ENCODE data around the gene UQCC3. TPM values are rescaled to one million over a fixed set of nuclear protein-coding genes. Genes with fewer than 3 reads are reported as not detected.

The UQCC3 gene
- polyA plus RNA-seq, 3 donors = 10.4 to 13.1 (median 12.9) TPM

- DNase-seq = no peak
These were observed 48.0 kb downstream of the UQCC3 start for GRCh38 chr11:62719302-62719978.

GRCh38 chr11:62721994-62722393 is 50.5 kb downstream of the UQCC3 start:
- no peak for DNase-seq

Other genes with a start within 250 kb of the UQCC3 start
- gene AHNAK, start 124.9 kb upstream of the UQCC3 start, polyA plus RNA-seq (ENCODE audit: insufficient read length in 3 of 3) = 100 to 1,000 TPM; 199 to 275 (median 229) TPM
- 1,000 to 10,000 TPM; 2,197 to 2,450 (median 2,385) TPM for gene EEF1G, start 97.8 kb upstream of the UQCC3 start, polyA plus RNA-seq (ENCODE audit: insufficient read length in 3 of 3)
- gene TUT1, start 80.2 kb upstream of the UQCC3 start, polyA plus RNA-seq (ENCODE audit: insufficient read length in 3 of 3) = 10 to 100 TPM; 22.1 to 30.2 (median 25.6) TPM
- gene MTA2, start 69.8 kb upstream of the UQCC3 start, polyA plus RNA-seq (ENCODE audit: insufficient read length in 3 of 3) = 10 to 100 TPM; 95.7 to 98.2 (median 96.5) TPM
- gene EML3, start 58.9 kb upstream of the UQCC3 start, polyA plus RNA-seq (ENCODE audit: insufficient read length in 3 of 3) = 10 to 100 TPM; 32.2 to 40.6 (median 38.0) TPM
- 1 to 10 TPM; 2.7 to 4.6 (median 3.1) TPM for gene ROM1, start 58.4 kb upstream of the UQCC3 start, polyA plus RNA-seq (ENCODE audit: insufficient read length in 3 of 3)
- 10 to 100 TPM; 37.4 to 45.4 (median 38.7) TPM for gene B3GAT3, start 49.7 kb upstream of the UQCC3 start, polyA plus RNA-seq (ENCODE audit: insufficient read length in 3 of 3)
- 100 to 1,000 TPM; 371 to 407 (median 392) TPM for gene GANAB, start 25.1 kb upstream of the UQCC3 start, polyA plus RNA-seq (ENCODE audit: insufficient read length in 3 of 3)
- 10 to 100 TPM; 21.5 to 24.8 (median 23.5) TPM for gene INTS5, start 18.4 kb upstream of the UQCC3 start, polyA plus RNA-seq (ENCODE audit: insufficient read length in 3 of 3)
- 10 to 100 TPM; 57.7 to 62.1 (median 60.3) TPM for gene C11orf98, start 6.5 kb upstream of the UQCC3 start, polyA plus RNA-seq (ENCODE audit: insufficient read length in 3 of 3)
- gene CSKMT, start 6.4 kb upstream of the UQCC3 start, polyA plus RNA-seq (ENCODE audit: insufficient read length in 3 of 3) = 1 to 10 TPM; 5.1 to 6.6 (median 6.0) TPM
- 10 to 100 TPM in 2 of 3 donors, 1 to 10 TPM in 1; 8.6 to 11.6 (median 10.6) TPM for gene LBHD1, start 594 bp downstream of the UQCC3 start, polyA plus RNA-seq (ENCODE audit: insufficient read length in 3 of 3)
- gene UBXN1, start 7.4 kb downstream of the UQCC3 start, polyA plus RNA-seq (ENCODE audit: insufficient read length in 3 of 3) = 100 to 1,000 TPM; 151 to 204 (median 191) TPM
- gene LRRN4CL, start 17.9 kb downstream of the UQCC3 start, polyA plus RNA-seq (ENCODE audit: insufficient read length in 3 of 3) = 1 to 10 TPM in 2 of 3 donors, under 1 TPM in 1; 0.68 to 1.0 (median 1.0) TPM
- gene BSCL2, start 35.8 kb downstream of the UQCC3 start, polyA plus RNA-seq (ENCODE audit: insufficient read length in 3 of 3) = 10 to 100 TPM; 65.7 to 72.7 (median 68.1) TPM
- 1 to 10 TPM; 2.1 to 3.6 (median 2.5) TPM for gene GNG3, start 36.0 kb downstream of the UQCC3 start, polyA plus RNA-seq (ENCODE audit: insufficient read length in 3 of 3)
- 10 to 100 TPM; 79.1 to 92.4 (median 86.0) TPM for gene HNRNPUL2, start 55.8 kb downstream of the UQCC3 start, polyA plus RNA-seq (ENCODE audit: insufficient read length in 3 of 3)
- gene TTC9C, start 56.8 kb downstream of the UQCC3 start, polyA plus RNA-seq (ENCODE audit: insufficient read length in 3 of 3) = 10 to 100 TPM; 37.0 to 48.6 (median 45.8) TPM
- gene ZBTB3, start 82.5 kb downstream of the UQCC3 start, polyA plus RNA-seq (ENCODE audit: insufficient read length in 3 of 3) = 10 to 100 TPM in 1 of 3 donors, 1 to 10 TPM in 2; 8.1 to 10.4 (median 9.4) TPM
- 100 to 1,000 TPM; 133 to 173 (median 153) TPM for gene POLR2G, start 89.9 kb downstream of the UQCC3 start, polyA plus RNA-seq (ENCODE audit: insufficient read length in 3 of 3)
- gene TAF6L, start 99.7 kb downstream of the UQCC3 start, polyA plus RNA-seq (ENCODE audit: insufficient read length in 3 of 3) = 10 to 100 TPM; 32.9 to 44.1 (median 40.0) TPM
- 10 to 100 TPM; 67.7 to 75.2 (median 71.3) TPM for gene TMEM179B, start 115.7 kb downstream of the UQCC3 start, polyA plus RNA-seq (ENCODE audit: insufficient read length in 3 of 3)
- 10 to 100 TPM; 30.6 to 31.6 (median 31.1) TPM for gene TMEM223, start 120.3 kb downstream of the UQCC3 start, polyA plus RNA-seq (ENCODE audit: insufficient read length in 3 of 3)
- 100 to 1,000 TPM; 117 to 137 (median 126) TPM for gene NXF1, start 133.8 kb downstream of the UQCC3 start, polyA plus RNA-seq (ENCODE audit: insufficient read length in 3 of 3)
- gene STX5, start 160.4 kb downstream of the UQCC3 start, polyA plus RNA-seq (ENCODE audit: insufficient read length in 3 of 3) = 10 to 100 TPM; 50.5 to 59.2 (median 54.7) TPM
- gene TEX54, start 161.2 kb downstream of the UQCC3 start, polyA plus RNA-seq (ENCODE audit: insufficient read length in 3 of 3) = under 1 TPM in 2 of 3 donors, not detected in 1; 0.36 to 0.65 TPM
- gene WDR74, start 167.9 kb downstream of the UQCC3 start, polyA plus RNA-seq (ENCODE audit: insufficient read length in 3 of 3) = 10 to 100 TPM; 38.1 to 49.6 (median 47.0) TPM
- 100 to 1,000 TPM; 169 to 175 (median 169) TPM for gene SLC3A2, start 209.2 kb downstream of the UQCC3 start, polyA plus RNA-seq (ENCODE audit: insufficient read length in 3 of 3)
- gene CHRM1, start 249.7 kb downstream of the UQCC3 start, polyA plus RNA-seq (ENCODE audit: insufficient read length in 3 of 3) = under 1 TPM in 2 of 3 donors, not detected in 1; 0.04 to 0.07 TPM

All from renal pelvis (tissue), 4 donors.